Hematopoietic multipotent progenitor cell treated with erythropoietin and hydrocortisone succinate and interleukin-3 and kit ligand, for 17 days (in vitro differentiated cells): Measurements from ENCODE around the gene HIP1.
"Not testable (repeated sequence)": the region's sequence is repeated elsewhere in the genome, so short reads cannot be mapped to it uniquely, and the experiment has no call there.

Experiments used
- DNase-seq: peaks from one replicate; pipeline ENCODE4 v3.0.0-alpha.2; 2015; ENCODE audit warnings: low spot score

Gene HIP1

DNA sequence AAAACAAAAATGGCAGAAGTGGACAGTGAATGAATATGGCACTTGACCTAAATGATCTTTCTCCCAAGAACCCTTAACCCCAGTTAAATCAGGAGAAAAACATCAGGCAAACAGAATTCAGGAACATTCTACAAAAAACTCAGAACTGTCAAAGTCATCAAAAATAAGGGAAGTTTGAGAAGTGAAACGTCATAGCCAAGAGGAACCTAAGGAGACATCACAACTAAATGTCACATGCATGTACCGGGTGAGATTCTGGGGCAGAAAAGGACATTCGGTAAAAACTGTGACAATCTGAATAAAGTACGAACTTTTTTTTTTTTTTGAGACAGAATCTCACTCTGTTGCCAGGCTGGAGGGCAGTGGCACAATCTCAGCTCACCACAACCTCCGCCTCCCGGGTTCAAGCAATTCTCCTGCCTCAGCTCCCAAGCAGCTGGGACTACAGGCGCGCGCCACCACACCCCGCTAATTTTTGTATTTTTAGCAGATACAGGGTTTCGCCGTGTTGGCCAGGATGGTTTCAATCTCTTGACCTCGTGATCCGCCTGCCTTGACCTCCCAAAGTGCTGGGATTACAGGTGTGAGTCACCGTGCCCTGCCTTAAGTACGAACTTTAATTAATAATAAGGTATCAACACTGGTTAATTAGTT is 169.0 kb downstream of the HIP1 start:
- not testable (repeated sequence) for DNase-seq

GRCh38 chr7:75567948-75568595 is 170.7 kb downstream of the HIP1 start:
- DNase-seq = no peak

DNA sequence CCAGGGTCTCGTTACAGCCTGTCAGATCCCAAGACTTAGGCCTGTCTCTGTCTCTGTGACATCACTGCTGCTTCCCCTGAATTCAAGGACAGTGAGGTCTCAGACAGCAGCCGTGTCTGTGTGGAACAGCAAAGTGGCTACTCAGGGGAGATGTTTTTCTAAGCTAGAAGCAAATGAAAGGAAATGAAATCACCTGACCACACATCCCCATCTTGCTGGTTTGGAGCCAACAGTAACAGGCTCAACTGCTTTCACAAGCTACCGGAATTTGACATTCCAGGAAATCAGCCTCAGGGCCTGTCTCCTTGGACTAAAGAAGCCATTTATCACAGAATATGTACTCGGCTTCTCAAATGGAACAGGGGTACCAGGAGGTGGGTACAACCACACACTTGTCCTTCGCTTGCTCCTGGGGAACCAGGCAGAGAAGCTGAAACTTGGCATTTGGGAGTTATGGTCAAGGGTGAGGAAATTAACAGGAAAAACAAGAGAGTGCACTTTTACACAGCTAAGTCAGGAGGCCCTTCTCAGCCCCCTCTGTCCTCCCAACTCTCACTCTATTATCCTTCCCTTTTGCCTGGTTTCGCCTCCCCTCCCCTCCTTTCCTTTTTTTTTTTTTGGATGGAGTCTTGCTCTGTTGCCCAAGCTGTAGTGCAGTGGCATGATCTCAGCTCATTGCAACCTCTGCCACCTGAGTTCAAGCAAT is 173.5 kb downstream of the HIP1 start:
- DNase-seq = no peak

DNA sequence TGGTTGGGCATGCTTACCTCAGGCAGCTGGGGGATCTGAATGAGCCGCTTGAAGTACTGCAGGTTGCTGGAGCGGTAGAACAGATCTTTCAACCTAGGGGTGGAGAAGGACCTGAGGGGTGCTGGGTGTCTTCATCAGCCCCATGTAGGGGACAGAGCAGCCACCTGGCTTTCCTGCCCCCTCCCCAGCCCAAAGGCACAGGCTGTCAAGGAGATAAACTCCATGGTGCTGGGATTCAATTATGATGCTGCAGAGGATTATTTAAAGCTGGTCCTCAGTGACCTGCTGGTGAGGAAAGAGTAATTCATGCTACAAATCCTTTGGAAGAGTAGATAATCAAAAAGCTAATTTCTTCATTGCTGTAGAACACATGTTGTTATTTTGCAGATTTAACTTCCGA is 175.6 kb downstream of the HIP1 start:
- DNase-seq = no peak

DNA sequence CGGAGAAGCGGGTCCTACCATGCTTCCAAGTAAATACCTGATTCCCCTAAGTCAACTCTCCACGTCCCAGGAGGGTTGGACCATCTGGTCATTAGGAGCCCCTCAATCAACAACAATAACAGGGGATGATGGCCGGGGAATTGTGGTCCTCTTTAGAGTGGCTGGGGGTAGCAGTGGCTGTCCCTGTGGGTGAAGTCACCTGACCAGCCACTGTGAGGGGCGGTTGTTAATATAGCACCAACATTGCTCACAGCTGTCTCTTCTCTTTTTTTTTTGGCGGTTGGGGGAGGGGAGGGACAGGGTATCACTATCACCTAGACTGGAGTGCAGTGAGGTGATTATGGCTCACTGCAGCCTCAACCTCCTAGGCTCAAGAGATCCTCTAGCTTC is 178.8 kb downstream of the HIP1 start:
- DNase-seq = no peak

DNA sequence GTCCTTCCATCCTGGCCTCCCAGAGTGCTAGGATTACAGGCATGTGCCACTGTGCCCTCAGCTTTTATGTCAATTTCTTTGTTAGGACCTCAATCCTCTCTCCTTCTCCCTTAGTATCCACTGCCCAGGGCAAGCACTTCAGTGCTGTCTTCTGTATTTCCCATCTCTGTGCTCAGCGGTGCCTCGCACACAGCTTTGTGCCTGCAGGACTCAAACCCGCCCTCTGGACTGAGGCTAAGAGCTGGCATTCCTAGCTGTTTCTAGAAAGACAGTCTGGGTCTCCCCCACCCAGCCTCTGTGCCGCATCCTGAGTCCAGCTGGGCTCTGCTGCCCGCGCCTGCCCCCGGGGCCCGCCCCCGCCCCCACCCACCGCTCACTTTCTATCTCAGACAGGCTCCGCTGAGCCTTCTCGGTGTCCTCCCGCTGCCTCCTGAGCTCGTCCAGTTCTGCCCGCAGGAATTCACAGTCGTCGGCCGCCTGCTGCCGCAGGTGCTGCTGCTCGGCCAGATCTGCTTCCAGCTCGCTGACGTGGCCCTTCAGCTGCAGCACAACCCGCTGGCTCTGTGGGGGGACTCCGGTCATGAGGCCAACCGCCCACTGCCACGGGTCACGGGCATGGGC is 179.3 kb downstream of the HIP1 start:
- no peak for DNase-seq

- not testable (repeated sequence) for DNase-seq
Observed at GRCh38 chr7:75556835-75557234, 181.9 kb downstream of the HIP1 start.

DNA sequence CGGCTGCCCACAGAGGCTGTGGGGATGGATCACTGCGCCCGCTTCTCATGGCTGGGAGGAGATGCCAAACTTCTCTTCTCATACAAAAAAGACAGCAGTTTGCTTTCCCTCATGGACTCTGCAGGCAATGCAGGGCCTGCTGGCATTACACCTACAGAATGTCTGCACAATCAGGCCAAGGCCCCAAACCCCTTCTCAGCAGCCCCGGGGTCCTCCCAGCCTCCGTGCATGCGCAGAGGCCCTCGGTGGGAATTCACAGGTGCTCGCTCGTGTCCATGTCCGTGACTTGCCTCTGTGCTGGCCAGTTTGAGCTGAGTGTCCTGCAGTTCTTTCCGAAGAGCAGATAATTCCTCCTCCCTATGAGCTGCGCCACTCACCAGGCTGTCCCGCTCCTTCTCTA is 183.0 kb downstream of the HIP1 start:
- DNase-seq = no peak

DNA sequence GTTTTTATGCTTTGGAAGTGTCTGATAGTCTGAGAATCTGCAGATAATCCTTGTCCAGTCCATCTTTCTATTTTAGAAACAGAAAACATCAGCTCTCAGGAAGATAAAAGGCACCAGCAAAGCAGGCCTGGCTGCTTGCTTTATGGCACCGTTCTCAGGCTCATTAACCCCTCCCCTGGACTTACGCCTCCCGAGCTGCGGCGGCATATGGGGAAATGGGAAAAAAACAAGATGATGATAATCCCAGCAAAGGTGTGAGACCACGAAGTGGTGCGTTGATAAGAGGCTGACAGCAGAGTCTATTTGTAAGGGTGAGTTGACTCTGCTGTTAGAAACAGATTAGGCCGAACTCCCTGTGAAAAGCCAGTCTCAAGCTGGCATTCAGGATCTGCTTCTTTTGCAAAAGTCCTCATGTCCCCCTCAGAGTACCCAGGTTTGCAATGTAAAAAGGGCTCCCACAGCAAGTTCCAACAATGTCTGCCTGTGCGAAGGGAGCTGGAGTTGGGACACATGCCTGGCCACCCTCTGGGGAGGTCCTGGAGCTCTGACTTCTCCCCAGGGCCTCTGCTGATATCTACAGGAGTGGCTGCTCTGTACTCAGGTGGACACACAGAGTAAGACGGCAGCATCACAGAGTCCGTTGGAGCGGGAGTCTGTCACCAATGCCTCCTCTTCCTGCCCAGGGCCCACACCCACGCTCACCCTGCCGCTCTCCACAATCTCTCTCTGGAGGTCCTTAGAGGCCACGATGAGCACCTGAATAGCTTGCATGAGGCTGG is 192.3 kb downstream of the HIP1 start:
- DNase-seq = no peak

DNA sequence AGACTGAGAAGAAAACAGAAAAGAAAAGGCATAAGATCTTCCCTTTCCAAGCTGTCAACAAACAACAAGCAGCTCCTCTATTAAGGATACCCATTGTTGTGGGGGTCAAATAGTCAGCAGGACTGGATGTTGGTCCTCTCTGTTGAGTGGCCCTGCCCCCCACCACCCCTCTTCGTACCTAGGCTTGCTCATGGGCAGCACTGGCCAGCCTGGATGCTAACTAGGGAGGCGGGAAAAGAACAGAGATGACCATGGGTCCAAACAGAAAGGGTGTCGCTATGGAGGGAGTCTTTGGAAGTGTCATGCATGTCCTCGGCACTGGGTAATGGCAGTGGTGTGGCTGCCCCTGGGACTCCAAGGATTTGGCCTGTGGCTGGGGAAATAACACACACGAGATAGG is 201.0 kb downstream of the HIP1 start:
- no peak for DNase-seq

- DNase-seq = no peak
Observed at GRCh38 chr7:75536940-75537538, 201.7 kb downstream of the HIP1 start.

DNA sequence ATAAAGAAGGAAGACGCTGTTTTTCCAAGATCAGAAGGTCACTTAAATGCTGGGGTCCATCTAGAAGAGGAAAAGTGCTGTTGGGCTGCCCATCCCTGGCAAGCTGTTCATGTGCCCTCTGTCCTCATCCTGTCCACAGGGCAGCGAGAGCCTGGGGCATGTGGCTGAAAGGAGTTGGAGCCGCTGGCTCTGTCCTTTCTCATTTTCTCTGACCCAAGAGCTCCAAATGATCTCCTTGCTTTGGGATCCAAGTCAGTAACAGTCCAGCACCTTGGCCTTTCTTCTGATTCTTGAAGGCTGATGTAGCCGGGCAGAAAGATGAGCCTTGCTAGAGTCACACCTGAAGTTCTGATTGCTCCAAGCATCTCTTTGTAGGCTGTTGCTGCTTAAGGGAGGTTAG is 202.2 kb downstream of the HIP1 start:
- no peak for DNase-seq

GRCh38 chr7:75534727-75535307 is 203.9 kb downstream of the HIP1 start:
- no peak for DNase-seq

DNA sequence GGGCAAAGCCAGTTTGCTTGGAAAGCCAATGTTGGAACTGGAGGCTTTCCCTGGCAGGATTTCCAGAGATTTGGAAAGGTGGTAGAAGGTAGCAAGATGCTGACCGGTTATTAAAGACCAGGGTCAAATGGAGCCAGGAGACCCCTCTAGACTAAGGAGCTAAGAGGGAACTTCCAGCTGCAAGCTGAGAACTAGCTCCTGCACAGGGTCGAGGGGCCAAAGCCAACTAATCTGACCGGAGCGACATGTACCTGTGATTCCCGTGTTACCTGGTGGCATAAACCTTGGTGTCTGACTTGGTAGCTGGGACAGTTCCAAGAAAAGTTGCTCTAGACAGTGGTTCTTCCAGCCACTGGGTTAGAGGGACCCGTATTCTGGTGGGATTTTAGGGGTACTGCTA is 204.8 kb downstream of the HIP1 start:
- no peak for DNase-seq

GRCh38 chr7:75532639-75533038 is 206.1 kb downstream of the HIP1 start:
- DNase-seq = no peak

- DNase-seq = no peak
Observed at GRCh38 chr7:75531359-75531821, 207.4 kb downstream of the HIP1 start.

GRCh38 chr7:75527224-75527722 is 211.5 kb downstream of the HIP1 start:
- DNase-seq = peak; percentile 5

DNA sequence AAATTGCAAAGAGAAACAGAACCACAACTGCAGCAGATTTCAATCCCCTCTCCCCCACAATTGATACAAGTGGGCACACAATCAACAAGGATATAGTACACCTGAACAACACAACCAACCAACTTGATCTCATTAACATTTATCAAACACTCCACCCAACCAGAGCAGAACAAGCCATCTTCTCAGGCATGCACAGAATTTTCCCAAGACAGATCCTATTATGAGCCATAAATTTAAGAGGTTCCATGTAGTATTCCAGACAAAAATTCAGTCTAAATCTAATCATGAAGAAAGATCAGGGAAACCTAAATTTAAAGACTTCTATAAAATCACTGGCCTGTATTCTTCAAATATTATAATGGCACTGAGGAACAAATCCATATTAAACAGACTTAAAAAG is 217.0 kb downstream of the HIP1 start:
- not testable (repeated sequence) for DNase-seq

DNA sequence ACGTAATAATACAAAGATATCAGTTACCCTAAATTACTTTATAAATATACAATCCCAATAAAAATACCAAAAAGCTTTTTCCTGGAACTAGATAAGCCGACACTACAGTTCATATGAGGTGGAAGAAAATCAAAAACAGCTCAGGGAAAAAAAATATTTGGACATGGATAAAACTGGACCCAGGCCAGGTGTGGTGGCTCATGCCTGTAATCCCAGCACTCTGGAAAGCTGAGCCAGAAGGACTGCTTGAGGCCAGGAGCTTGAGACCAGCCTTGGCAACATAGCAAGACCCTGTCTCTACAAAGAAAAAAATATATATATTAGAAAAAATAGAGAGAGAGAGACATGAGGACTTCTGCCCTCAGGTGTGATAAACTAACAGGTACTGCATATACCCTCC is 219.9 kb downstream of the HIP1 start:
- DNase-seq = not testable (repeated sequence)

- not testable (repeated sequence) for DNase-seq
Observed at GRCh38 chr7:75509033-75509432, 229.7 kb downstream of the HIP1 start.

GRCh38 chr7:75492020-75492419 is 246.7 kb downstream of the HIP1 start, which contains the start of gene SPDYE5:
Gene SPDYE5, plus strand, starts transcription at chr7:75492320. Its CDS starts 1,728 bp downstream, at chr7:75494048.
- DNase-seq = not testable (repeated sequence)
